CD4-positive, alpha-beta T cell treated with Interleukin-1 beta for 1 hour (primary cell): Measurements from ENCODE around the gene TRPC4.

Experiments
- DNase-seq, 2 donors: peaks; one replicate each; pipeline ENCODE4 v3.0.0-alpha.2; 2020 to 2022

The TRPC4 gene

DNA sequence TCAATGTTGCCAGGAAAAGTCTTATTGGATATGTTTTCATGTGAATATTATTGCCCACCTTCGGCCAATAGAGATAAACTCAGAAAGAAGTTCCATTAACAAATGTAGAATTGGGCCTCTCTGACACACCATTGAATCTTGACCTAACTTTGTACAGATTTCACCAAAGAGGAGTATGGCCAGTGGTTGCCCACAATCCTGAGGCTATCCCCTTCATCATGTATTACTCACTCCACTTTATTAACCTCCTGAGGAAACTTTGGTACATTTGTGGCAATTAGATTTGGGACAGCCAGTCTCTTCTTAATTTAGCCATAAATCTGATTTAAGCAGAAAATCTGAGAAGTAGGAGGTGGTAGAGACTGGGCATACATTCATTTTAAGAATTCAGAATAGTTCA is 217.7 kb downstream of the TRPC4 start:
- DNase-seq, result no peak

DNA sequence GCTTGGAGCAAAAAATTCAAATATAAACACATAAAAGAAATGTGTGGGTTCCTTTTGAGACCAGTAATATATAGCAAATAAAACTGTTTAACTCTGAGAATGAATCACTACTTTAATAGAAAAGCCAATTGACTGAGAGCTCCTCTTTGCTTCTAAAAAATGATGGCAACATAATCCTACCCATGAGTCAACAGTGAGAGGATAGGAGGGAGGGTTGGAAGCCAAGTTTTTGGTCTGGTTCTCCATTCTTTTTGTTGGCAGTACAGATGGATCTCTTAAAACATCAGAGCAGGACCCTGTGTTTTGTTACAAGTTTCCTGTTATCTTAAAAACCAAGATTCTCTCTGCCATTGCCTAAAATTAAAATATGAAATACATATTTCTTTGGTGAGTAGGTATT is 221.0 kb downstream of the TRPC4 start:
- DNase-seq, result no peak

GRCh38 chr13:37647031-37647650 is 222.4 kb downstream of the TRPC4 start:
- no peak for DNase-seq

DNA sequence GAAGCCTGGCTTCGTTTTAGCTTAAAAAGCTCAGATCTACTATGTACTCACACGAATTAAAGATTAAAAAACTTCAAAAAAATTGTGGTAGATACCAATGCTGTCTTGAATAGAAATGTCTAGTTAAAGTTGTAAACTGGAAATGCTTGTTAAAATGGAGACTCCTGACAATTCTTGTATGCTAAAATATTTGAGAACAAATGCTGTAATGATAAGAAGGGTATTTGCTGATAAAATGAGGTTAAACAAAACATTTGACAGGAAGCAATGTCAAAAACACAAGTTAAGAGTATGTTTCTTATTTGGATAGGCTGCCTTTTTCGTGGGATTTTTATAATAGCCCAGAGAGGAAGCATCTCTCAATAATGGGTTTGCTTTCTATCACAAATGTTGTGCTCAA is 223.0 kb downstream of the TRPC4 start:
- no peak for DNase-seq

GRCh38 chr13:37645181-37645740 is 224.3 kb downstream of the TRPC4 start:
- no peak for DNase-seq

DNA sequence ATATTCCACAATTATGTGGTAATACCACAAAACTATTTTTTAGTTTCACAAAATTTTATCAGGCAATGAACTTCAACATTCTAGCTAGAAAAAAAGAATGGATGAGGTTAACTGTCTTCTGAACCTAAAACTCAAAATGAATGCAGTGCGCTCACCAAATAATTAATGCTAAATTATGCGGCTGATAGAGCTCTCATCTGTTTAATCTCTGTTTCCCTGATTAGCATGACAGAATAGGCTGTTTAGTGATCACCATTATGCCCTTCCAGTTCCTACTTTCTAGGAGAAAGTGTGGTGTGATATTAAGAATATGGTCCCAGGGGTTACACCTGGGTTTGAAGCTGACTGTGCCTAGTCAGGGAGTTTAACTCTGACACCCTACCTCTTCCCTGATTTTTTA is 228.2 kb downstream of the TRPC4 start:
- DNase-seq, result no peak

DNA sequence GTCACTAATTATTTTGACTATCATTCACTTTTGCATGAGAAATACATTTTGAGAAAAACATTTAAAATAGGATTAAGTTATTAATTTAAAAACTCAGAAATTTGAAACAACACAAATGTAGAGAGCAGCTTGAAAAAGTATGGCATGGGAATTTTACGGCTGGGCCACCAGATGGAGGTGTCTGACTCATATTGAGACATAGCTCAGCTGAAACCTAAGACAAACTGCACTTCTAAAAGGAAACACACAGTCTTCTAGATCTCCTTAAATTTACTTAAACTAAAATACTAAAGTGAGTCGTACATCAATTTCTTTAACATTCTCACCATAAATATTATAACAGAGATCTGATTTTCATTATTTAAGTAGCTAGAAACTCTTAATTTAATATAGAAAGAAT is 229.1 kb downstream of the TRPC4 start:
- no peak for DNase-seq

DNA sequence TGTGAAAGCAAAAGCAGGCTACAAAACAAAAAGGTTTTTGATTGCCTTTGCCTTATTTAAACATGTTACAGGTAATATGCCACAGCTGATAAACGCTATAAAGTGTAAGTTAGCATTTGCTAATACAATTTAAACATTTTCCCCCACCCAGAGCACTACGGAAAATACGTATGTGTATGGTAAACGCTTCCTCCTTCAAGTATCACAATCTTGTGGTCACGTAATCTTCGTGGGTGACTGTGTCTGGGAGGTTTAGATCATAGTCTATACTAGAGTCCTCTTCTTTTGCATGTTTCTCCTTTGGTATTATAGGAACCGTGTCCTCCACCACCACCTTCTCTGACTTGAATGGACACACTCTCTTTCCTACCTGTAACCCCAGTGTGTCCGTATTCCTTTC is 232.9 kb downstream of the TRPC4 start:
- no peak for DNase-seq

DNA sequence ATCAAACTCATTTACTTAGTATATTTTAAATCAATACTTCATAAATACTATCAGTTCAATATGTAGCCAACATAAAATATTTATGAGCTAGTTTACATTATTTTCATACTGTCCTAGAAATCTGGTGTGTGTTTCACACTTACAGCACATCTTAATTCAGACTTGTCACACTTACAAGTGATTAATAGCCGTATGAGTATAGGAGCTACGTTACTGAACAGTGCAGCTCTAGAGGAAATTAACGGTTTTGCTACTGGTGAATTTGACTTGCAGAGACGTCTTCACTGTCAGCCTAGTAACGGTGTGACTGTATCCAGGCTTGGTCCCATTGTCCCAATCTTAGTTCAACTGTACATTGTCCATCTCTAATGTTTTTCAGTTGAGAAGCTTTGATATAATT is 237.3 kb downstream of the TRPC4 start:
- DNase-seq, result no peak

GRCh38 chr13:37627428-37627827 is 242.1 kb downstream of the TRPC4 start:
- DNase-seq, result no peak

DNA sequence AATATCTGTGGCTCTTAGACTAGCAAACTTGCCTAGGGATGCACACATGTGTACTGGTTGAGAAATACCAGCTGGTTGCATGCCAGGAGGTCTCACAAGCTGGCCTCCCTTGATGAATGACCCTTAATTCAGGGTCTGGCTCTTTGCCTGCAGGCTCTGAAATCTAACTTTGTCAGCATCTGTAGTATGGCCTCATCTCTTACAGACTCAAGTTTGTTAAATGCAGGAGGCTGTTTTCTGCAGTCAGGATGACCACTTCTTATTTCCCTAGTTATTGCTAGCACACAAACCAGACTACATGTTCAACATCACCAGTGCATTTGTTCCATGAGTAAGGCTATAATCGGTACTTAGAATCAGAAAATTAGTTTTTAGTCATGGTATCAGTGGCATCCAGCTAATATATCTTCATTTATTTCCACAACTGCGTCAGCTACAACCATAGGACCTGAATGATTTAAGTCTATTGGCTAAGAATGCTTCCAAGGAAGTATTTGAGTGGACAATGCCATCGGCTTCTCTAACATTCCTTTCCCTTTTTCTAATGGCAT is 247.7 kb downstream of the TRPC4 start:
- DNase-seq, result no peak

DNA sequence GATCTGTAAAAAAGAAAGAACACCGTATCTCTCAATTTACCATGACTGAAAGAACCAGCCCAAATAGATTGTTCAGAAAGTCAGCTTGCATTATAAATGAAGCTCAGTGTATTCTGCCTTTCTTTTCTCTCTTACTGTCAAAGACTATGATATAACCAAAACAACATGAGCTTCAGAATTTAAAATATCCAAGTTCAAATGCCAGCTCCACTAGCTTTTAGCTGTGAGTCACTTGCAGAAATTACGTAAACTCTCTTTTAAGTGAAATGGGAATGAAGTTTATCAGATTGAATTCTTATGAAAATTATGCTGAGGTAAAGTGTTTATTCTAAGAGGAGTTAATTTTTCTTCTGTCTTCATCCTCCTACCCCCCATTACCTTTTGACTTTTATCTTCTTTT is 251.0 kb downstream of the TRPC4 start:
- no peak for DNase-seq

GRCh38 chr13:37617173-37617572 is 252.4 kb downstream of the TRPC4 start:
- DNase-seq, result no peak

DNA sequence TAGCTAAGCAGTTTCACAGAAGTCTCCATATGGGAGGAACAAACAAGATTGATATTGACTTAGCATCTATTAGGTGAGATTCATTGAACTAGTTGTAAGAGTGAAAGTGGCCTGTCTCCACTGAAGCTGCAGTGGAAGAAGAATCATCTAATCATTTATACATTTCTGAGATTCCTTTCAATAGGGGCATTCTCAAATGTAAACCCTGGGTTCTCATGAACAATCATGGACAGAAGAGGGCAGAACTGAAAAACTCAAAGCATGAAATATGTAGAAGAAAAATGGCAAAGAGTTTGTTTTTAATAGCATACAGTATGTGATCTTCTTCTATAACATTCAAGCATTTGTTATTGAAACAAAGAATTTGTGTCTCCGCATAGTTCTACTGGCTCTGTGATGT is 253.4 kb downstream of the TRPC4 start:
- no peak for DNase-seq

DNA sequence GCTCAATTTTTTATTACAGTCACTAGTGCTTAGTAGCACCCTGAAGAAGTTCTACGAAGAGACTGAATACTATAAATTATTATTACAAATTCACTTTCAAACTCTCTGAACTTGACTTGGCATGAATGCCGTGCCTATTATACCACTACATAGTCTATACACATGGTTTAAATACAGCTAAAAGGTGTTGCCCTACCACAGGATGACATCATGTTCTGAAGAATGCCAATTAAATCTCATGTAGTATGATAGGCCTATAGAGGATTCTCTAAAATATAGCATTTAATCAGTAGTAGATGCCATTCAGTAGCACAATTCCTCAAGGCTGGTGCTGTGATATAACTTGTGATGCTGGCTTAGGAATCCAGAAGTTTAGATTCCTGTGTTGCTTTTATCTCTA is 254.3 kb downstream of the TRPC4 start:
- DNase-seq, result no peak

DNA sequence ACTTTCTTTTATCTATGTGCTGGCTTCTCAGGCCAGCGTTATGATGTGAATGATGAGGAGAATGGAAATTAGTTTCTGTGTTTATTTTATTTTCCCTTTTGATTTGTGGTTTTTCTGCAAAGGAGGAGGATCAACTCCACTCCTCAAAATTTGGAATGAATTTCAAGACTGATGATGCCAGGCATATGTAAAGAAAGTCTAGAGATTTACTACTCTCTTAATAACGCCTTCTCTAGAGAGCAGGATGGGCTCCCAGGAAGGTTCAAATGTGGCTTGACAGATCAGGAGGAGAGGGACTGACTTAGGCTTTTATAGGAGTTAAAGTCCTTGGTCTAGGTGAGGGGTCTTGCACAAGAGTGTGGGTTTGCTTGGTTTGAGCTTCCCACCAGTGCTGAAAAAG is 255.9 kb downstream of the TRPC4 start:
- DNase-seq, result no peak

- DNase-seq, result no peak
These were observed 256.3 kb downstream of the TRPC4 start for GRCh38 chr13:37613236-37613635.

- no peak for DNase-seq
These were observed 260.7 kb downstream of the TRPC4 start for GRCh38 chr13:37608750-37609339.

- DNase-seq, result no peak
These were observed 266.7 kb downstream of the TRPC4 start for GRCh38 chr13:37602733-37603381.

- DNase-seq, result no peak
These were observed 267.7 kb downstream of the TRPC4 start for GRCh38 chr13:37601648-37602440.

DNA sequence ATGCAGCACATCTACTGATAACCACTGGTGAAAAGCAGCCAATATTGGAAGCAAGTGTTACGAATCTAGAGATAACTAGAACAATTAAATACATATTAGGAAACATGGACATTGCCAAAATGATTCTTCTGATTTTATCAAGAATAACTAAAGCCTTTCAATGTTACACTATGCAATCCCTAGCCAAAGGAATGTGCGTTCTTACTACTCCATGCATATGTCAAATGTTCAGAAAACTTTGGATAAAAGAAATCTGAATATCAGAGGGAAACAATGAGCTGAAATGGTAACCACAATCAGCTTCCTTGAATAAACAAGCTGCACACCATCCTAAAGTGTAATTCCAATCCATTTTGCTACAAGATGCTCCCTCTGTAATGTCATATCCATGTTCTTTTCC is 270.1 kb downstream of the TRPC4 start:
- no peak for DNase-seq

DNA sequence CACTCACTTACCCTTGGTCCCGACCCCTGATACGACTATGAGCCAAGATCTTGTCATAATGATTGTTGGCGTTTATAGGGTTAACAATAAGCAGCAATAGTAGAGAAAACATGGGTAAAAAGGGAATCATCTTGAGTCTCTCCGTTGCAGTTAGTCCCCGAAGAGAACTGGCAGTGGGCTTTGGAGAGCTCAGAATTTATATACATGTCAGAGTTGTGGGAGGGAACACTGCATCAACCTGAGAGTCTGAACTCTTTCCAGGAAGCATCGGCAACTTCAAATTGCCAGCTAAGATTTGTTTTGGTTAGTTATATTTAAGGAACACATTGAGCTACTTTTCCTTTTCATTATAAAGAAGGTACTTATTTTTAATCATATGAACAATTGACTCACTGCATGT is 271.0 kb downstream of the TRPC4 start, which contains the start of gene POSTN:
Gene POSTN, minus strand, starts transcription at position 172 of the 400 bp plus-strand sequence. Its CDS starts 42 bp downstream, at position 130.
- no peak for DNase-seq

DNA sequence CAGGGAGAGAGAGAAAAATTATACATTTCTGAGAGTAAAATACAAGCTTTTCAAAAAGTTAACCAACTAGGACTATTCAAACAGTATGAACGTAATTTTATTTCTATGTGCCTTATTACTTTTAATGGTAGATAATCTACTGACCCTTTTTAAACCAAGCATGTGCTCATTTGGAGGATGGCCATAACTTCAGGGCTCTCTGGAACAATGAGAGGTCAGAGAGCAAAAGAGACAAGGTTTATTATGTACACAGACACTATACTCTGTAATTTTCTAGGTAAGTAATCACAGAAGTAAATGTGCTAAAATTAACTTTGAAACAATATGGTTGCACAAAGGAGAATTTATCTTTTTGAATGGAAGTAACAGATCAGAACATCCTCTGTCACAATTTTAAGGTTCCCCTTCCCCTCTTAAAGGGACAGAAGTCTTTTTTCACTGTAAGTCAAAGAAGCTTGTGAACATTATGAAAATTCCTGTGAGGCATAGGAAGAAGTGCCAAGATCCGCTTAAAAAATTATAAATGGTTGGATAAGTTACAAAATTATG is 272.0 kb downstream of the TRPC4 start:
- DNase-seq, result no peak
